ENCODE data around the gene MIAT.
A peak's percentile ranks its signal among the peaks of the same experiment; 100 is the strongest.
"Not testable (repeated sequence)": the region's sequence is repeated elsewhere in the genome, so short reads cannot be mapped to it uniquely, and the experiment has no call there.

MIAT gene

DNA sequence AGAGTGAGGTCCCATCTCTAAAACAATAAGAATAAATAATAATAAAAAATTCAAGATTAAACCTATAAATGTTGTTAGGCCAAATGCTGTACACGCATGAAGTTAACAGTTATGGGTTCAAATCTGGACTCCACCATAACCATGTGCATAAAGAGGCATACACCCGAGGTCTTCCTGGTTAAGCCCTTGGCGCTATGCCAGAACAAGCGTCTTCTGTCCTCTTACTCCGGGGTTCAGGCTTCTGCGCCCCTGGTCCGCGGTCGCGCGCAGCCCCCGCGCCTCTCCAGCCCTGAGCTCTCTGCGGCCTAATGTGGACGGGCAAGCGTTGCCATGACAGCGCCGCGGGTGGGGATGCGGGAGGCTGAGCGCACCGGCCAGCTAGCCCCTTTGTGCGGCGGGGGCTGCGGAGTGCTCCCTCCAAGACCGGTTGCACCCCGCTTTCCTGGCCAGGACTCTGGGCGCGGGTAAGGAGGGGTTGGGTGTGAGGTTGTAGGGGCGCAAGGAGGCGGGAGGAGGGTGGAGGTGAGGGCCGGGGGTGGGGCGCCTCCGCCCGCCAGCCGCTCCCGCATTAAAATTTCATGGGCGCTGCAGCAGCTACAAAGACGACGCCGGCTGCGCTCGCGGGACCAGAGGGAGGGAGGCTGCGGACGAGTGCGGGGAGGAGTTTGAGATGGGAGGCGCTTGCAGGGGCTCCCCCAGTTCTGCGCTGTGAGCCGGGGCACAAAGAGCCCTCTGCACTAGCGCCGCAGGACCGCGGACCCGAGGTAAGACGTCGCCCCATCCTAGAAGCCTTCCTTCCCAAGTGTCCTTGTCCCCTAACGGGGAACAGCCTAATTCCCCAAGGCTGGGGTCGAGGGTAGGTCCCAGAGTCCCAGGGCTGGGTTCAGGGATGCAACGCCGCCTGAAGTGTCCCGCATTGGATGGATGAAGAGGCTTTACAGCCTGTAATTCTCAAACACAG lies at the start of gene MIAT:
MIAT (plus strand) TSS at position 698 of the 961 bp plus-strand sequence.
- no peak for DNase-seq

DNA sequence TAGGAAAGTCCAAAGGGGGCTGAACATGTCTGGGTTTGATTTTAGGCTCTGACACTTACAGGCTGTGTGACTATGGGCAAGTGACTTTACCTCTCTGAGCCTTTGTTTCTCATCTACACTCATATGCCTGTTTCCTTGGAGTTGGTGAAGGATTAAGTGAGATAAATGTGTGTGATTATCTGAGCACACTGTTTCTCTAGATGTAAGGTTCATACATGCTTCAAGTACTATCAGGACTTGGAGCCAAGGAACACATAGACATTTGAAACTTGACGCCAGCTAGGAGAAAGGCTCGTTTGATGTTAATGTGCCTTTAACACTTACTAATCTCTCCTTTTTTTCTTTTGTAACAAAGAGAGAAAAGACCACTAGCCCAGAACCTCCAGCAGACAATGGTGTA lies 49.3 kb upstream of the MIAT start:
- no peak for DNase-seq

DNA sequence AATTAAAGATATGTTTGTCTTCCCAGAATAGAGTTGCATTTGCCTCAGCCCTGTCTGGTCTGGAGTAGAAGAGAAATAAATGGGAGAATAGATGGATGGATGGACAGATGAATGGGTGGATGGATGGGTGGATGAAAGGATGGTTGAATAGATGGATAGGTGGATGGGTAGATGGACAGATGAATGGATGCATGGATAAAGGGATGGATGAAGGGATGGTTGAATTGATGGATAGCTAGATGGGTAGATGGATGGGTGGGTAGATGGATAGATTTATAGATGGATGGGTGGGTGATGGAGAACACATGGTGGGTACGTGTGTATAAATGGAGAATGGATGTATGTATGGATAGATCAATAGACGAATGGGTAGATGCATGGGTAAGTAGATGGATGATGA lies 48.1 kb upstream of the MIAT start:
- DNase-seq, result no peak

DNA sequence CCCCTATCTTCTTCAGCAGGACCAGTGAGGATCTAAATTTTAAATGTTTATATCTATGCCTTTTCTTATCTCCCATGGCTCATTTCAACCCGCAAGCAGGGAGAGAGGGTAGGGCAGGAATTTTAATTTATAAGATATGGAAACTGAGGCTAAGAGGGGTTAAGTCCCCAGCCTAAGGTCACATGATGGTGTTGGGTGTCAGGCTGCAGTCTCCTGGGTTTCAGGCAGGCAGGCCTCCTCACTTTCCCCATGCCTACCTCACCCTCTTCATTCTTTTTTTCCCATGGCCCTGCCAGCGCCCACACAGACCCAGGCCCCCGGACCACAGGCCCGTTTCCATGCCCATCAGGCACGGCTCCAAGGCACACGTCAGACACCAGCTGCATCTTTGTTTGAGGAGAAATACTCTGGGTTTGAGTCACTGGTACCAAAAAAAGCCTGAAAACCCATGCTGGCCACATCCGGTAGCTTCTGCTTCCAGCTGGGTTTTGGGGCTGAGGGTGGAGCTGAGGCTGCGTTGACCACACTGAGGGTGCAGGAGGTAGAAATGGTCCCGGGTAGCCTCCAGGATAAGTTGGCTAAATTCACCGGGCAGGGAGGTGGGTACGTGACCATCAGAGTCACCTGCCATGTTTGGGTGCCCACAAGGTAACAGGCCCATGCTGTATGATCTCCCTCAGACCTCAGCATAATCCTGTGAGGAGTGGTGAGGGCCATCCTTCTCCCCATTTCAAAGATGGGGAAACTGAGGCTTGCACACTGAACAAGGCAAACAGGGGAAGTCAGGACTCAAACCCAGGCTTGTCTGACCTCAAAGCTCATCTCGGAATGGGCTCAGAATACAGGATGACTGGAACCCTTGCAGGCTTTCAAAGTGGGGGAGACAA lies 47.1 kb upstream of the MIAT start:
- DNase-seq, result peak; percentile 83

DNA sequence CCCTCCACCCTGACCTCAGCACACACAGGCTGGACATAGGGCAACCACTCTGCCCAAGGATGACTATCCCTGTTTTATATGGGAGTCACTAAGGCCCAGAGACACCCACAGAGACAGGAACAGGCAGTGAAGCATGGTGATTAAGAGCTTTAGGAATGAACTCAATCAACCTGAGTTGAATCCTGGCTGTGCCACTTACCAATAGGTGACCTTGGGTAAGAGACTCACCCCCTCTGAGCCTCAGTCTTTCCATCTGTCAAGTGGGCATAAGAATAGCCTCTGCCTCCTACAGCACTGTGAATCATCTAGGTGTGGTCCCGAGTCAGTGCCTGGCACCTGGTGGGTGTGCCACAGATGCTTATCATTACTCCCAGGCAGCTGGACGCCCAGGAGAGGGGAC lies 46.4 kb upstream of the MIAT start:
- peak; percentile 19 for DNase-seq

DNA sequence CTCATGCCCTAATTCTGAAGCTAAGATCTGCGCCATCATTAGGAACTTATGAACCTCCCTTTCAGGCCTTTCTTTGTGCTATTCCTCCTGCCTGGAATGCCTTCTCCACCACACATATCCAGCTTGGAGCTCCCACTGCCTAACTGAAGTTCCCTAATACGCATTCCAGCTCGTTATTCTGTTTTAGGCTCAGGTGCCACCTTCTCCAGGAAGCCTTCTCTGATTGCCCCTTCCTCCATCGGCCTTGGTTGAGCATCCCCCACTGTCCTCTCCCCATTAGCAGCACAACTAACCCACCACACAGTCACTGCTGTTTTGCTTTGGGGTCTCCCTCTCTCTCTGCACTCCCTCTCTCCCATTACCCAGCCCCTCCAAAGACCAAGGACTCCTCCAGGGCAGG lies 44.7 kb upstream of the MIAT start:
- no peak for DNase-seq

DNA sequence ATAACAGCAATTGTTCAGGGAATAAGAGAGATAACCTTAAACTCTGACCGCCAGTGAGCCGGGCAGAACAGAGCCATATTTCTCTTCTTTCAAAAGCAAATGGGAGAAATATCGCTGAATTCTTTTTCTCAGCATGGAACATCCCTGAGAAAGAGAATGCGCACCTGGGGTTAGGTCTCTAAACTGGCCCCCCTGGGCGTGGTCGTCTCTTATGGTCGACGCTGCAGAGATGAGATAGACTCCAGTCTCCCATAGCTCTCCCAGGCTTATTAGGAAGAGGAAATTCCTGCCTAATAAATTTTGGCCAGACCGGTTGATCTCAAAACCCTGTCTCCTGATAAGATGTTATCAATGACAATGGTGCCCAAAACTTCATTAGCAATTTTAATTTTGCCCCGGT lies 43.6 kb upstream of the MIAT start:
- not testable (repeated sequence) for DNase-seq

DNA sequence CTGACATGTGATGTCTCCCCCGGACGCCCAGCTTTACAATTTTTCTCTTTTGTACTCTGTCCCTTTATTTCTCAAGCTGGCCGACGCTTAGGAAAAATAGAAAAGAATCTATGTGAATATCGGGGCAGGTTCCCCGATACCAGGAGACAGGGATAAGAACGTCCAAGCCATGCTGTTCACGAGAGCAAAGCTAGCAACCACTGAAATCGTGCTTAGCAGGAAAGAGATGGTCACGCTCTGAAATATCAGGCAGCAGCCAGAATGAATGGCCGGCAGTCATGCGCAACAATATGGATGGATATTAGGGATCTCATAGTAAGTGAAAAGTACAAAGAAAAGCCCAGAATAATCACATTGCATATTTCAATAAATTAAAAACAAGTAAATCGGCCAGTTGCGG lies 43.1 kb upstream of the MIAT start:
- DNase-seq, result no peak

DNA sequence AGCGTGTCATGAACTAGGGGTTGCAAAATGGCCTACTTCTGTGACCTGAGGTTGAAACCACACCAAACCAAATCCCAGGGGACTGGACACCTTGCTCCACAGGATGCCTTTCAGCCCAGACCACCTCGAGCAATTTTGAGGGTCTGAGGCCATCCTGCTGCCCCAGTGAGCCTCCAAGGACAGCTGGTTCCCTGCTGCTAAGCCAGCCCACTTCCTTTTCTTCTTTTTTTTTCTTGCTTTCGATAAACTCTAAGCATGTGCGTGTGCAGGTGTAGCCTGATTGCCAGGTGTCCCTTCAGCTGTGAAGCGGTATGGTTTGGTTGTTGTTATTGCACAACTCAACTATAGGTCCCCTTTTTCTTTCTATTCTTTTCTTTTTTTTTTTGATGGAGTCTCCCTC lies 42.2 kb upstream of the MIAT start:
- no peak for DNase-seq

DNA sequence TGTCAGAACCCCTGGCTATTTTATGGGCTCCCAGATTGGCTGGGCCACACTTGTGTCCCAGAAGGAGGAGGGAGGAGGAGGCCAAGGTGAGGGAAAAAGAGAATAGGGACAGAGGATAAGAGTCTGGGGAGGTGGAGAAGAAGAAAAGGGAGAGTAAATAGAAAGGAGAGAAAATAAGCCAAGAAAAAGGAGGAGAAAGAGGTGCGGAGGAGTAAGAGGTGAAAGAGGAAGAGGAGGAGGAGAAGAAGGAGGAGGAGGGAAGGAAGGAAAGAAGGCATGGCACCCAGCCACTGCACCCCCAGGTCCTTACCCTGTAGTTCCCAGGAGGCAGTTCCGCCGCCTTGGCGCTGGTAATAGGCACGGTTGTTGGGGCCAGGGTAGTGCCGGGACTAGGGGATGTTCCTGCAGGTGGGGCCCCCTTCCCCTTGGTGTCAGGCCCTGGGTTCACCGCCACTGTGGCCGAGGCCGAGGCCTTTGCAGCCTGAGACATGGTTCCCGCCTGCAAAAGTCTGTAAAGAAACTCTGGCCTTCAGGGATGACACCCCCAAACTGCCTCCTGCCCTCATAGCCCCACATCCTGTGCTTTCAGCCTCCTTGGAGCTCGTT lies 41.5 kb upstream of the MIAT start:
- no peak for DNase-seq

DNA sequence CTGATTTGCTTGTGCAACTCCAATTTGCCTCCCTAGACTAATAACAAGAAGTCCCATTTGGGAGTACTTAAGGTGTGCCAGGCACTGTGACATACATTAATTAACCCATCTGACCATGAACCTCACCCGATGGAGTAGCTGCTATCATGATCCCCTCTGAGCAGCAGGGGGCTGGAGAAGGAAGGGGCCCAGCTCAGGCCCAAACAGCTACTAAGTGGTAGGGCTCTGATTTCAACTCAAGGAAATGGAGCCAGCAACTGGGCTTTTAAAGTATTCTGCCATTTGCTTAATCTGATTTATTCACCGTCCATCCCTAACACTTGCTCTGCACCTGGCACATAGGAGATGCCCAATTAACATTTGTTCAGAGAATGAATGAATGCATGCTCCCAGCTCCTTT lies 40.7 kb upstream of the MIAT start:
- no peak for DNase-seq

DNA sequence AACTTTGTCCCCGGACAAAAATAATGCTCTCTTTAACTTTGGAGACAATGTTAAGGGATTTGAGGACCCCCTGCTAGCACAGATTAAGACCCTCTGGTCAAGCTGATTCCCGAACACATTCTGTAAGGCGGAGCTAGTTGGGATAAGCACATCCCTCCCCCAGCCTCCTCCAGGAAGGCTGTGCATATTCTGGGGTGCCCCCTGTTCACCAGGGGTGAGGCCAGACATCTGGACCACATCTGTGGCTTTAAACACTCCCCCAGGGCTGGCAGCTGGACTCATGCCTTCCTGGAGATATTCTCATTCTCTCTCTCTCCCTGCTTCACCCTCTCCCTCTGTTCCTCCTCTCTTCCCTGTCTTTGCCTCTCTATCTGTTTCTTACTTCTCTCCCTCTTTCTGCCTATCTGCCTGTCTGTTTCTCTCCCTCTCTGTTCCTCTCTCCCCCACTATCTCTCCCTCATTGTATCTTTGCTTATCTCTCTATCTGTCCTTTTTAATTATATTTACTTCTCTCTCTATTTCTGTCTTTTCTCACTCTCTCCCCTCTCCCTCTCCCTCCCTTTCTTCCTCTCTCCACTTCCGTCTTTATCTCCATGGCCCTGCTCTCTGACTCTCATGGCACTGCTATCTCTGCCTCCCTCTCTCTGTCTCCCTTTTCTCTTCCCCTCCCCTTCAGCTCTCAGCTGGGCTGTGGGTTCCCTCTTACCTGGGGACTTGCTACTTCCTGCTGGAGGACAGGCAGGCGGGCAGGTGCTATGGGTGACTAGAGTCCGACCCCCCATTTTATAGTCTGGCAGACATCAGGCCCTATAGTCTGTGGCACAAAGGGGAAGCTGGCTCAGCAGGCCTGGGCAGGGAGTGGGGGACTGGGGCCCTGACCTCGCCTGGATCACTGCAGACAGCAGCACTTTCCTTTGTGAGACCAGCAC lies 39.9 kb upstream of the MIAT start, which contains the start of gene CRYBB1:
CRYBB1 (minus strand) TSS at position 757 of the 929 bp plus-strand sequence. CDS start 1,708 bp downstream, outside the sequence.
- DNase-seq, result no peak

DNA sequence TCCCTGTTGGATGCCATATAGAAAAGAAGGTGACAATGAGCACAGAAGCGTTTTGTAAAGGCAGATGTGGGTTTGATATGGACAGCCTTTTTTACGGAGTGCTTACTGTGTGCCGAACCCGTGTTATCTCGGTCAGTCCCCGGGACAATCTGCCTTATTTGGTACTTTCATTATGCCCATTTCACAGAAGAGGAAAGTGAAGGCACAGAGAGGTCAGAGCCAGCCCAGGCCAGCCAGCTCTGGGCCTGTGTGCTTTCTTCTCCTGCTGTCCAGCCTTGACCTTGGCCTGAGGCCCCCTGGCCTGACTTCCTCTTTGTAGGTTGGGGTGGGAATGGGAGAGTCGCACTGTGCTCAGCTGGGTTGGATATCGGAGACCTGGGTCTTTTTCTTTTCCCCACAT lies 38.9 kb upstream of the MIAT start:
- no peak for DNase-seq

DNA sequence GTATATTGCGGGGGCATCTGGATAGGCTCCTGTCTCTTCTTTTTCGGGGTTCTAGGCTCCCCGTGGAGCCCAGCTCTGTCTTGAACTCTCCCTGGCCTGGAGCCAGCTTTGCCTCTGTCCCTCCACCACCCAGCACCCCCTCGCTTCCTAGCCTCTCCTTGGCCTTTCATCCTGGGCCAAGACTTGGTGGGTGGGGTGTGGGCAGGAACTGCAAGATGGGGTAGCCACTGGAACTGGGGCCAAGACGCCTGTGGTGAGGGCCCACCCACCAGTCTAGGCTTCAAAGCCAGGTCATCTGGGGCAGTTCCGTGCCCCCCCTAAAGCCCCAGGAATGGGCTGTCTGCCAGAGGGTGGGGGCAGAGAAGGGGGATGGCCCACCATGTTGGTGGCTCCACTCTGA lies 37.9 kb upstream of the MIAT start:
- DNase-seq, result no peak

DNA sequence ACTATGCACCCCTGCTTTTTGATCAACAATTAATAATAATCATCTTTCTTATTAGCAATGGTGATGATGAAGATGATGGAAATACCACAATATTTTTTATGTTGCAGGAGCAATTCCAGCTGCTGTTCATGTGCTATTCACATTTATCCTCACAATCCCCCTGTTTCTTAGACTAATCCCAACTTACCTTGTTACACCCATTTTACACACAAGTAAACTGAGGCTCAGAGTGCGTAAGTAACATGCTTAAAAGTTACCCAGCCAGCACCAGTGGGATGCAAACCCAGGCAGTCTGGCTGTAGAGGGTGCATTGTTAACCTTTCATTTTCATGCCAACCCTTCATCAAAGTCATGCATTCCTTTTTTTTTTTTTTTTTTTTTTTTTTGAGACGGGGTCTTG lies 37.2 kb upstream of the MIAT start:
- DNase-seq, result no peak

DNA sequence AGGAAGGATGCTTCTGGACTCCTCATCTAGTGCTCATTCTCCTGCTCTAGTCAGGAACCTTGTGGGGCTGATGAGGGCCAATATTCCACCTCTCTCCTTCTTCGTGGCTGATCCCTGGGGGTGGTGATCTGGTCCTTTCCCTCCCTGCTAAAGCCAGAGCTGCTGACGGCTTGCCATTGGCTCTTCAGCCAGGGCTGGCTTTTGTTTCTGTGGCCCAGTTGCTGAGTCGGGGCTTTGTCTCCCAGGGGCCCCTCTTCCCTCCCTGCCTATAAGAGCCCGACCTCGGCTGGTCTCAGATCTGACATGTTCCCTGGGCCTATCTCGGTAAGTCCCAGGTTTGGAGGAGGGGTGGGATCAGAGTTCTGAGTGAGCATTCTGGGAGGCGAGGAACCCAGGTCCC lies 35.7 kb upstream of the MIAT start, which contains the start of gene CRYBA4:
CRYBA4 (plus strand) TSS at position 301 of the 400 bp plus-strand sequence. CDS start 634 bp downstream, outside the sequence.
- DNase-seq, result no peak

DNA sequence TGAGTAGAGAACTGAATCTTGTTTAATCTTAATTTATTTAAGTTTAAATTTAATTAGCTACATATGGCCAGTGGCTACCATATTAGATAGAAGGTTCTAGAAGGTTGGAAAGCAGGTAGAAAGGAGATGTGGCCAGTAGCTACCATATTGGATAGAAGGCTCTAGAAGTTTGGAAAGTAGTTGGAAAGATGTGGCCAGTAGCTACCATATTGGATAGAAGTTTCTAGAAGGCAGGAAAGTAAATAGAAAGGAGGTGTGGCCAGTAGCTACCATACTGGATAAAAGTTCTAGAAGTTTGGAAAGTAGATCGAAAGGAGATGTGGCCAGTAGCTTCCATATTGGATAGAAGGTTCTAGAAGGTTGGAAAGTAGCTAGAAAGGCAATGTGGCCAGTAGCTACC lies 33.4 kb upstream of the MIAT start:
- DNase-seq, result no peak

DNA sequence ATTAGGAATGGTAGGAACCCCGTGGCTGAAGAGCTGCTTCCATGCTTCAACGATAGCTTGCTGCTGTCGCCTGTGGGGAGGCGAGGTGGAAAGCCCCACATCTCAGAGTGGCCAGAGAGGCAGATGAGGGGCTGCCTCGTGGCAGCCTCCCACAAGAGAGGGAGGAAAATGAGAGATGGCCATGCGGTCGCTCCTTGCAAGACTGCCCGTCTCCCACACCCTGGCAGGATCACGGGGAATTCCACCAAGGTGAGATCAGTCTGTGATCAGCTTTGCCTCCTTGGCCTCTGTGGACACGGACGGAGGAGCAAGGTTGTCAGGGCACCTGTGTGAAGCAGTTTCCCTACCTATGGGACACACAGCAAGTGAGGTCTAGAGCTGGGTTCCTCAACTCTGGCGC lies 32.6 kb upstream of the MIAT start:
- no peak for DNase-seq

DNA sequence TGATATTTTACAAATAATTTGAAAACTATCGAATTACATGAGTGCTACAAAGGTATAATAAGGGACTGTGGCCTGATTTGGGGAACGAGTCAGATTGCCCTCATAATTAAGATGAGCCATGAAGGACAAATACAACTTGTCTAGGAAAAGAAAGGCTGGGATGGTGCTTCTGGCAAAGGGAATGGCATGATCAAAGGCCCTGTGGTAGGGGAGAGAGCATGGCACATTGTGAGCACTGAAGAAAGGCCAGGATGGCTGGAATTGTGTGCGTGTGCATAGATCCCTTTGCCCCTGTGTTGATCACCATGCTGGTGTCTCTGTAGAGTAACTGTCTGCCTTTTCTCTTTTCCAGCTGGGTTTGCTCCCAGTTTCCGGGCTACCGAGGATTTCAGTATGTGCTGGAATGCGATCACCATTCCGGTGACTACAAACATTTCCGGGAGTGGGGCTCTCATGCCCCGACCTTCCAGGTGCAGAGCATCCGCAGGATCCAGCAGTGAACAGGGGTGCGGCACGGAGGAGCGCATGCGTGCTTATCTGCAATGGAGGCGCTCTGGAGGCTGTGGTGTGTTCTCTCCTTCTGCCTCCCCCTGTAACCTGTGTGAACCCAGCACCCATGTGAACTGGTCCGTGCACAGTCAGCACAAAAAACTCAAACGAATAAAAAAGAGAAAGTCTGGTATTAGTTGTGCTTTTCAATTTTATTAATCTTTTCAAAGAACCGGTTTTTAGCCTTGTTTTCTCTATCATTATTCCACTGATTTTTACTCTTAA lies 27.2 kb upstream of the MIAT start:
- DNase-seq, result no peak

DNA sequence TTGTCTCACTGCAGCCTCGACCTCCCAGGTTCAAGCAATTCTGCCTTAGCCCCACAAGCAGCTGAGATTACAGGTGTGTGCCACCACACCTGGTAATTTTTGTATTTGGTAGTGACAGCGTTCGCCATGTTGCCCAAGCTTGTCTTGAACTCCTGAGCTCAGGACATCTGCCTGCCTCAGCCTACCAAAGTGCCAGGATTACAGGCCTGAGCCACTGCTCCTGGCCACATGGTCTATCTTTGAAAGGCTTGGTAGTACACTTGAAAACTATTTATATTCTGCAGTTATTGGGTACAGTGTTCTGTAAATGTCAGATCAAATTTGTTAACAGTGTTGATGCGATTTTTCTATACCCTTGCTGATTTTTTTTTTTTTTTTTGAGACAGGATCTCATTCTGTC lies 26.1 kb upstream of the MIAT start:
- DNase-seq, result no peak
